IMR-90 (cell line): Measurements from ENCODE around the gene GUCD1. TPM values are rescaled to one million over a fixed set of nuclear protein-coding genes. Genes with fewer than 3 reads are reported as not detected.

Experiments
- ATAC-seq: fragments of 200-7000 bp; cut with Tn5 transposase; 2 replicates; pipeline ENCODE4 v1.9.1; 2020; ENCODE audit warnings: low read depth, mild to moderate bottlenecking, moderate library complexity
- BruUV-seq: library from RNA; stranded (reverse); fragments of 400-500 nt; replicated peaks from 2 replicates; lab custom pipeline; 2021; lab: Mats Ljungman, UMichigan
- CTCF ChIA-PET: fragments of 300-600 bp; formaldehyde crosslinking; extraction: SDS; loops from one replicate; lab custom pipeline; 2021; ENCODE audit warnings: antibody characterized with exemption; lab: Yijun Ruan, JAX
- POLR2A ChIA-PET: fragments of 300-600 bp; sonication (Branson Sonifier 250); formaldehyde crosslinking; loops from one replicate; lab custom pipeline; 2022; ENCODE audit warnings: antibody characterized with exemption; ENCODE audit not compliant: unreplicated experiment; lab: Charles Lee
- DNase-seq: peaks from one replicate; pipeline ENCODE4 v3.0.0; 2013
- H2AFZ ChIP-seq: replicated peaks from 2 replicates; pipeline ENCODE3; 2013; ENCODE audit warnings: low read length, mild to moderate bottlenecking; ENCODE audit not compliant: poor library complexity
- H2AK5ac ChIP-seq: 2 replicates; pipeline ENCODE4 v1.6.1; 2013; ENCODE audit warnings: low read depth, low read length, inconsistent platforms
- H2AK9ac ChIP-seq: replicated peaks from 2 replicates; pipeline ENCODE3; 2013; ENCODE audit warnings: mild to moderate bottlenecking, low read depth, low read length, moderate library complexity; ENCODE audit not compliant: poor library complexity
- H2BK120ac ChIP-seq: 2 replicates; pipeline ENCODE4 v1.6.1; 2013; ENCODE audit warnings: low read depth, low read length, inconsistent platforms
- H2BK15ac ChIP-seq: 3 replicates; pipeline ENCODE4 v1.6.1; 2013; ENCODE audit warnings: low read depth, low read length, inconsistent platforms
- H2BK20ac ChIP-seq: 2 replicates; pipeline ENCODE4 v1.6.1; 2013; ENCODE audit warnings: low read depth, mild to moderate bottlenecking, inconsistent platforms, low read length, moderate library complexity
- H2BK5ac ChIP-seq: 2 replicates; pipeline ENCODE4 v1.6.1; 2013; ENCODE audit warnings: mild to moderate bottlenecking, low read depth, low read length, inconsistent platforms; ENCODE audit not compliant: poor library complexity, severe bottlenecking
- H3K14ac ChIP-seq: replicated peaks from 2 replicates; pipeline ENCODE4 v1.6.1; 2013; ENCODE audit warnings: low read depth, low read length, inconsistent platforms
- H3K18ac ChIP-seq: 2 replicates; pipeline ENCODE4 v1.6.1; 2013; ENCODE audit warnings: low read depth, low read length, control low read depth
- H3K23ac ChIP-seq: 2 replicates; pipeline ENCODE4 v1.6.1; 2013; ENCODE audit warnings: low read depth, low read length, inconsistent platforms
- H3K27ac ChIP-seq: 2 replicates; pipeline ENCODE4 v1.5.1; 2013; ENCODE audit warnings: mild to moderate bottlenecking, control low read depth, low read length; ENCODE audit not compliant: insufficient read depth
- H3K27me3 ChIP-seq: 2 replicates; pipeline ENCODE4 v1.6.1; 2013; ENCODE audit warnings: low read length; ENCODE audit not compliant: control insufficient read depth, insufficient read depth
- H3K36me3 ChIP-seq: 2 replicates; pipeline ENCODE4 v1.6.1; 2013; ENCODE audit warnings: low read length, mixed read lengths; ENCODE audit not compliant: control insufficient read depth, insufficient read depth
- H3K4ac ChIP-seq: 2 replicates; pipeline ENCODE4 v1.6.1; 2013; ENCODE audit warnings: low read depth, low read length, inconsistent platforms
- H3K4me1 ChIP-seq: 2 replicates; pipeline ENCODE4 v1.6.1; 2013; ENCODE audit warnings: low read length, mixed read lengths; ENCODE audit not compliant: control insufficient read depth, insufficient read depth
- H3K4me2 ChIP-seq: 2 replicates; pipeline ENCODE4 v1.6.1; 2013; ENCODE audit warnings: low read depth, mild to moderate bottlenecking, control low read depth, low read length, moderate library complexity
- H3K4me3 ChIP-seq: 2 replicates; pipeline ENCODE4 v1.5.1; 2013; ENCODE audit warnings: low read depth, mild to moderate bottlenecking, control low read depth, low read length, moderate library complexity; ENCODE audit not compliant: insufficient read depth
- H3K56ac ChIP-seq: 2 replicates; pipeline ENCODE4 v1.6.1; 2013; ENCODE audit warnings: low read length, inconsistent platforms; ENCODE audit not compliant: insufficient read depth; ENCODE audit errors: extremely low read depth
- H3K79me1 ChIP-seq, 2 experiments: 2 replicates each; pipeline ENCODE4 v1.6.1; 2013; ENCODE audit warnings: low read length in 2 of 2, inconsistent platforms in 1 of 2, low read depth in 1 of 2
- H3K9ac ChIP-seq: 2 replicates; pipeline ENCODE4 v1.6.1; 2013; ENCODE audit warnings: low read depth, low read length, control low read depth
- H3K9me1 ChIP-seq: 2 replicates; pipeline ENCODE4 v1.6.1; 2013; ENCODE audit warnings: low read length, inconsistent platforms; ENCODE audit not compliant: insufficient read depth
- H3K9me3 ChIP-seq: 2 replicates; pipeline ENCODE4 v1.6.1; 2013; ENCODE audit warnings: low read length; ENCODE audit not compliant: control insufficient read depth, insufficient read depth
- H4K20me1 ChIP-seq: 2 replicates; pipeline ENCODE4 v1.6.1; 2013; ENCODE audit warnings: low read length, inconsistent platforms; ENCODE audit not compliant: insufficient read depth
- H4K5ac ChIP-seq: 2 replicates; pipeline ENCODE4 v1.6.1; 2013; ENCODE audit warnings: mild to moderate bottlenecking, low read depth, low read length, control low read depth
- H4K8ac ChIP-seq, 2 experiments: 2 replicates each; pipeline ENCODE4 v1.6.1; 2013; ENCODE audit warnings: low read depth in 2 of 2, low read length in 2 of 2, control low read depth in 1 of 2, inconsistent platforms in 1 of 2
- H4K91ac ChIP-seq: 2 replicates; pipeline ENCODE4 v1.6.1; 2013; ENCODE audit warnings: low read depth, low read length, inconsistent platforms; ENCODE audit not compliant: insufficient read depth
- BHLHE40 ChIP-seq: fragments of 150-350 bp; IDR thresholded peaks from 2 replicates; pipeline ENCODE4 v1.6.1; 2016; ENCODE audit warnings: mild to moderate bottlenecking, low read depth, low read length
- CEBPB ChIP-seq: IDR thresholded peaks from 2 replicates; pipeline ENCODE4 v1.6.1; 2012; ENCODE audit warnings: low read depth, low read length, improper control_type of control experiment
- CHD1 ChIP-seq: IDR thresholded peaks from 2 replicates; pipeline ENCODE4 v1.6.1; 2012; ENCODE audit warnings: low read depth, low read length, improper control_type of control experiment
- ELK1 ChIP-seq: fragments of 150-350 bp; IDR thresholded peaks from 2 replicates; pipeline ENCODE4 v1.6.1; 2016; ENCODE audit warnings: low read depth, mild to moderate bottlenecking, low read length, moderate library complexity, borderline replicate concordance
- FOS ChIP-seq: fragments of 150-350 bp; IDR thresholded peaks from 2 replicates; pipeline ENCODE4 v1.6.1; 2016; ENCODE audit warnings: low read depth, low read length
- MAFK ChIP-seq: IDR thresholded peaks from 2 replicates; pipeline ENCODE4 v1.6.1; 2012; ENCODE audit warnings: low read depth, low read length, improper control_type of control experiment
- MAZ ChIP-seq: IDR thresholded peaks from 2 replicates; pipeline ENCODE4 v1.6.1; 2012; ENCODE audit warnings: low read depth, mild to moderate bottlenecking, low read length, improper control_type of control experiment, moderate library complexity, borderline replicate concordance
- MXI1 ChIP-seq: IDR thresholded peaks from 2 replicates; pipeline ENCODE4 v1.6.1; 2012; ENCODE audit warnings: low read depth, mild to moderate bottlenecking, low read length, moderate library complexity, borderline replicate concordance
- NFE2L2 ChIP-seq: fragments of 150-350 bp; IDR thresholded peaks from 2 replicates; pipeline ENCODE4 v1.6.1; 2016; ENCODE audit warnings: low read depth, mild to moderate bottlenecking, low read length
- POLR2A ChIP-seq: IDR thresholded peaks from 2 replicates; pipeline ENCODE4 v1.6.1; 2012; ENCODE audit warnings: mild to moderate bottlenecking, low read depth, low read length
- RAD21 ChIP-seq: IDR thresholded peaks from 2 replicates; pipeline ENCODE4 v1.6.1; 2012; ENCODE audit warnings: low read length, improper control_type of control experiment
- RCOR1 ChIP-seq: IDR thresholded peaks from 2 replicates; pipeline ENCODE4 v1.6.1; 2012; ENCODE audit warnings: mild to moderate bottlenecking, low read length, improper control_type of control experiment; ENCODE audit not compliant: insufficient replicate concordance
- RFX5 ChIP-seq: IDR thresholded peaks from 2 replicates; pipeline ENCODE4 v1.8.0; 2012; ENCODE audit warnings: low read depth, mild to moderate bottlenecking, low read length, moderate library complexity
- SMC3 ChIP-seq: fragments of 150-350 bp; IDR thresholded peaks from 2 replicates; pipeline ENCODE4 v1.6.1; 2016; ENCODE audit warnings: low read depth, mild to moderate bottlenecking, antibody characterized with exemption, low read length, moderate library complexity
- USF2 ChIP-seq: fragments of 150-350 bp; IDR thresholded peaks from 2 replicates; pipeline ENCODE4 v1.6.1; 2017; ENCODE audit warnings: mild to moderate bottlenecking, antibody characterized with exemption, low read length, low read depth
- WGBS, 2 experiments: methylation state at CpG; one replicate each; pipeline versions ENCODE4 v1.1.5 to v1.1.7; 2013; ENCODE audit warnings: missing lambda C conversion rate in 2 of 2; ENCODE audit not compliant: insufficient read length in 1 of 2; ENCODE audit errors: extremely low coverage in 2 of 2; 5-methylcytosine and 5-hydroxymethylcytosine counted together
- dilution Hi-C: fragments of 300-500 bp; cut with HindIII; formaldehyde crosslinking; loops from one replicate; pipeline ENCODE4 v1.14.3; 2018; ENCODE audit warnings: low sequenced_read_pairs; ENCODE audit not compliant: unreplicated experiment
- in situ Hi-C: fragments of 300-500 bp; cut with MboI; formaldehyde crosslinking; loops from 3 replicates; pipeline ENCODE4 v1.14.3; 2019; ENCODE audit warnings: low sequenced_read_pairs, inconsistent platforms, mixed read lengths
- intact Hi-C: fragments of 100-400 bp; cut with micrococcal nuclease; formaldehyde crosslinking; loops from 2 replicates; pipeline ENCODE4 v1.10.0; 2022
- polyA plus RNA-seq, 3 experiments: library from polyadenylated mRNA; depleted of rRNA; stranded (reverse); fragments of >200 nt; gene quantifications; 2 replicates each; pipeline ENCODE4 v1.2.3, GENCODE V29; 2012; ENCODE audit warnings: low replicate concordance in 1 of 3
- total RNA-seq: library from RNA; depleted of rRNA; stranded (reverse); fragments of >200 nt; gene quantifications from 2 replicates; pipeline ENCODE4 v1.2.3, GENCODE V29; 2012
- TF ChIP-seq, protein P1 (sequence below): conservative IDR thresholded peaks from 2 replicates; pipeline ENCODE4 v1.5.1; 2012; ENCODE audit warnings: mild to moderate bottlenecking, low read depth, low read length, improper control_type of control experiment

Gene GUCD1
- total and polyA plus RNA-seq, 2 of the 4 experiments (the other 2 are of a cell fraction), result 97.6 to 143 TPM

DNA sequence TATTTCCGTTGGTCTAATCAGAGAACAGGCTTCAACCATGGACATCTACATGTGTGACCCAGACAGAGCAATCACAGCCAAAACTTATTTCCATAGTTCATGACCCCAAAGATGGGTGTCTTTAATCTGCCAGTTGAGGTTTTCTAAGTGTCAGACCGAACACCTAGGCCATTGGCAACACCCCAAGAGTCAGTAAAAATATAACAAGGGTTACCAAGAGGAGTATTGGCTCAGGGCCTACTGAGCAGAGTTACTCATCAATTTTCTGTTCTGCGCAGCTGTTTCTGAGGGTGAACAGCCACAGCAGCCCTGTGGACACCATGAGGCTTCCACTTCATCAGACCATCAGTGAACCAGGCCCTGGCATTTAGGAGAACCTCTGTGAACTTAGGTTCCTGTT lies 18.8 kb downstream of the GUCD1 start:
- Histone ChIP-seq H3K79me1 (0 out of 4 replicates have a peak, but pooled peaks cover 0 to 3% of the 10 kb centered on the region in 2 experiments), H3K4ac (no peak overlapping the region), H3K4me1 (no peaks in the 10 kb centered on the region), H3K56ac (no peak overlapping the region), H2BK5ac (no peak overlapping the region), H2AK5ac (no peak overlapping the region), H3K27ac (no peak overlapping the region), H2AFZ (no peak overlapping the region), H2BK20ac (no peak overlapping the region), H4K8ac (no peak overlapping the region), H4K20me1 (no peaks in the 10 kb centered on the region), H3K18ac (no peak overlapping the region), H3K4me2 (no peak overlapping the region), H3K9me1 (peaks cover 6% of the 10 kb centered on the region; the same call in 1 of the 2 replicates), H3K4me3 (no peak overlapping the region), H2BK120ac (no peak overlapping the region), H3K23ac (no peak overlapping the region), H4K91ac (no peak overlapping the region), H3K27me3 (peaks cover 6% of the 10 kb centered on the region), H2BK15ac (no peak overlapping the region), H3K14ac (no peak overlapping the region), H3K9me3 (no peaks in the 10 kb centered on the region), H3K36me3 (peaks cover 12% of the 10 kb centered on the region; the same call in 1 of the 2 replicates), H2AK9ac (no peak overlapping the region), H4K5ac (no peak overlapping the region), H3K9ac (no peak overlapping the region)
- DNase-seq, result no peak
- intact Hi-C loops, result no loop called here
- POLR2A ChIA-PET, result no interaction called here
- BruUV-seq, result no TSS peak
- dilution Hi-C loops, result no loop called here
- CTCF ChIA-PET, result interaction anchor here (0.6 kb wide), 1 partner anchor 20 kb away, joined by 4 read pairs; the partner anchor contains the start of gene SNRPD3
- no peak for ATAC-seq
- TF ChIP-seq BHLHE40, result no peak
- TF ChIP-seq MAFK, result no peak
- no peak for TF ChIP-seq USF2
- TF ChIP-seq MAZ, result no peak
- no peak for TF ChIP-seq CHD1
- no peak for TF ChIP-seq CEBPB
- no peak for TF ChIP-seq SMC3
- TF ChIP-seq RCOR1, result no peak
- TF ChIP-seq POLR2A, result no peak
- no peak for TF ChIP-seq MXI1
- no peak for TF ChIP-seq ELK1
- TF ChIP-seq FOS, result no peak
- no peak for TF ChIP-seq NFE2L2
- TF ChIP-seq RFX5, result no peak
- TF ChIP-seq RAD21, result no peak
- TF ChIP-seq, protein P1, sequence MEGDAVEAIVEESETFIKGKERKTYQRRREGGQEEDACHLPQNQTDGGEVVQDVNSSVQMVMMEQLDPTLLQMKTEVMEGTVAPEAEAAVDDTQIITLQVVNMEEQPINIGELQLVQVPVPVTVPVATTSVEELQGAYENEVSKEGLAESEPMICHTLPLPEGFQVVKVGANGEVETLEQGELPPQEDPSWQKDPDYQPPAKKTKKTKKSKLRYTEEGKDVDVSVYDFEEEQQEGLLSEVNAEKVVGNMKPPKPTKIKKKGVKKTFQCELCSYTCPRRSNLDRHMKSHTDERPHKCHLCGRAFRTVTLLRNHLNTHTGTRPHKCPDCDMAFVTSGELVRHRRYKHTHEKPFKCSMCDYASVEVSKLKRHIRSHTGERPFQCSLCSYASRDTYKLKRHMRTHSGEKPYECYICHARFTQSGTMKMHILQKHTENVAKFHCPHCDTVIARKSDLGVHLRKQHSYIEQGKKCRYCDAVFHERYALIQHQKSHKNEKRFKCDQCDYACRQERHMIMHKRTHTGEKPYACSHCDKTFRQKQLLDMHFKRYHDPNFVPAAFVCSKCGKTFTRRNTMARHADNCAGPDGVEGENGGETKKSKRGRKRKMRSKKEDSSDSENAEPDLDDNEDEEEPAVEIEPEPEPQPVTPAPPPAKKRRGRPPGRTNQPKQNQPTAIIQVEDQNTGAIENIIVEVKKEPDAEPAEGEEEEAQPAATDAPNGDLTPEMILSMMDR, result no peak
- in situ Hi-C loops, result no loop called here
- no CpG with 5 or more reads among the region's 3 CpGs for WGBS, 2 experiments
